Stimulated activated CD8-positive, alpha-beta memory T cell treated with anti-CD3 and anti-CD28 coated beads, Interleukin-4, amount 100 ng/mL, for 1 hour (primary cell): Measurements from ENCODE around the gene PIF1.
A peak's percentile ranks its signal among the peaks of the same experiment; 100 is the strongest.
"Not testable (repeated sequence)": the region's sequence is repeated elsewhere in the genome, so short reads cannot be mapped to it uniquely, and the experiment has no call there.

Experiments
- DNase-seq, 2 donors: peaks; one replicate each; pipeline ENCODE4 v3.0.0-alpha.2; 2020; ENCODE audit warnings: low read depth in 2 of 2, low spot score in 1 of 2

Gene PIF1

DNA sequence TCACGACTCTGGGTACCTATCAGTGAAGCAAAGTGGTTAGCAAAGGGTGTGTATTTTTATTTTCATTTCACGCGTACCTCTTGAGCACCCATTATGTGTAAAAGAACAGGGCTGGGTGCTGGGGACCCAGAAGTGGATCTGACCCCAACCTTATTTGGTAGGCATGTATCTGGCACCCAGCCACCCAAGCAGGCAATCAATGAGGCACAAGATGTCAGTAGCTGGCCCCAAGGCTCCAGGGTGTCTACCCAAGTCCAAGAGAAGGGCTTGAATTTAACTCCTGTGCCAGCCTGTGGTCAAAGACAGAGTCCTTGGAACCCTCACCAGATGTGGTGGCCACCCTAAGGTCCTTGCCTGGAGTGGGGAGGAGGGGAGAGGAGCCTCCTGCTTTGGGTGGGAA is 22.0 kb upstream of the PIF1 start:
- no peak for DNase-seq

DNA sequence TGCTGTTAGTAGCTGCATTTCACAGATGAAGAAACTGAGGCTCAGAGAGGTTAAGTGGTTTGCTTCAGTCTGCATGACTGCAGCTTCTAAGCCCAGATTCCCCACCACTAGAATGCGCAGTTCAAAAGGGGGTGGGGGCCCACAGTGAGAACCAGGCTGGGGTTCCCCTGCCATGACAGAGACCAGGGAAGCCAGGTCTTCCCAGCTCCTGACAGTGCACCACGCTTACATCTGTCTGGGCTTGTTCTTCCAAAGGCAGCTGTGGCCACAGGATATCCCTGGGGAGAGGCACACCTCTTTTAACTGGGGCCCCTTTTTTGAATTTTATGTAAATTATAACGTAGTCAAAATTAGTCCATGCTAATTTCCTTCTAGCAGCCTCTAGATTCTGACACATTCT is 21.6 kb upstream of the PIF1 start:
- no peak for DNase-seq

DNA sequence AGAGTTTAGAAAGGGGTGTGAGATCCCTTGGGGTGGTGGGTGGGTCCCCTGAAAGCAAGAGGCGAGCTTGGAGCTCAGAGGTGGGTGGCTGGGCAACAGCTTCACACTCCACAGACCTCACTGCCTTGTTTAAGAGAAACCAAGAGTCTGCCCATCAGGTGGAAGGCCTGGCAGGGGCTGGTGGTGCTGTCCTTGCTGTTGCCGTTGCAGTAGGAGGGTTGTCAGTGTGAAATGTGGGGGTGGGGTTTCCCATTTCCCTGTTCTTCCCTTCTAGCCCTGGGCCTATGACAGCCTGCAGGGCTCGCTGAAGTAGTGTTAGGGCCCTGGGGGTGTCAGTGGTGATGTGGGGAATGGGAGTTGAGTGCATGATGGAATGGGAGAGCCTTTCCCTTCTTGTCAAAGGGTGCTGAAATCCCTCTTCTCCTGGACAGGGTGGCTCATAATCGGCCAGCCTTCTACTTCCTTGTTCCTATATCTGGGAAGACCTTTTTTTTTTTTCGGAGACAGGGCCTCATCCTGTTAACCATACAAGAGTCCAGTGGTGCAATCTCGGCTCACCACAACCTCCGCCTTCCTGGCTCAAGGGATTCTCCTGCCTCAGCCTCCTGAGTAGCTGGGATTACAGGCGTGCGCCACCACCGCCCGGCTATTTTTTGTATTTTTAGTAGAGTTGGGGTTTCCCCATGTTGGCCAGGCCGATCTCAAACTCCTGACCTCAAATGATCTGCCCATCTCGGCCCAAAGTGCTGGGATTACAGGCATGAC is 20.6 kb upstream of the PIF1 start:
- DNase-seq, result no peak

- DNase-seq, result no peak
Measured at GRCh38 chr15:64845183-64845611, 19.8 kb upstream of the PIF1 start.

GRCh38 chr15:64844576-64845145 is 19.2 kb upstream of the PIF1 start:
- DNase-seq, result no peak

- no peak for DNase-seq
Measured at GRCh38 chr15:64843991-64844390, 18.5 kb upstream of the PIF1 start.

DNA sequence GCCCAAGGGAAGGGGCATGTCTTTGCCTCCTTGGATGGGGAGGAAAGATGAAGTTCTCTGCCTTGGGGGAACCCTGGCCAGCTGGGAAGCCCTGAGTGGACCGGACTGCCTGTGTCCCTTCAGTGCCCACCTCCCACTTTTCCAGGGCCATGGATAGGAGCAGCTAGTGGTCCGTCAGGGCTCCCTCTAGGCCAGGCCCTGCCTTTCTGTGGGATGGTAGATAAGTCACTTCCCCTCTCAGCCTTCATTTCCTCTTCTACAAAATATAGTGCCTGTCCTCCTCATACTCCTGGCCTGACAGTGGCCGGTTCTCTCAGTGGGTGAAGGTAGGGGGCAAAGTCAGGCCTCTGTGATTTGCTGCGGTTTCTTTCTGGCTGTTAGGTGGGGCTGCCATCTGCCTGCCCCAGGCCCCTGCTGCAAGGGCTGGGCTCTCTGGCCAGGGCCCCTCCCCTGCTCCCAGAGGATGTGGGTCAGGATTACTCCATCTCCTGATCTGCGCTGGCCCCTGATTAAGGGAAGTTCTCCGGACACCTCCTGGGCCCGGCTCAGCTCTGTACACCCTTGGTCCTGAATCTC is 17.6 kb upstream of the PIF1 start:
- DNase-seq, result no peak

DNA sequence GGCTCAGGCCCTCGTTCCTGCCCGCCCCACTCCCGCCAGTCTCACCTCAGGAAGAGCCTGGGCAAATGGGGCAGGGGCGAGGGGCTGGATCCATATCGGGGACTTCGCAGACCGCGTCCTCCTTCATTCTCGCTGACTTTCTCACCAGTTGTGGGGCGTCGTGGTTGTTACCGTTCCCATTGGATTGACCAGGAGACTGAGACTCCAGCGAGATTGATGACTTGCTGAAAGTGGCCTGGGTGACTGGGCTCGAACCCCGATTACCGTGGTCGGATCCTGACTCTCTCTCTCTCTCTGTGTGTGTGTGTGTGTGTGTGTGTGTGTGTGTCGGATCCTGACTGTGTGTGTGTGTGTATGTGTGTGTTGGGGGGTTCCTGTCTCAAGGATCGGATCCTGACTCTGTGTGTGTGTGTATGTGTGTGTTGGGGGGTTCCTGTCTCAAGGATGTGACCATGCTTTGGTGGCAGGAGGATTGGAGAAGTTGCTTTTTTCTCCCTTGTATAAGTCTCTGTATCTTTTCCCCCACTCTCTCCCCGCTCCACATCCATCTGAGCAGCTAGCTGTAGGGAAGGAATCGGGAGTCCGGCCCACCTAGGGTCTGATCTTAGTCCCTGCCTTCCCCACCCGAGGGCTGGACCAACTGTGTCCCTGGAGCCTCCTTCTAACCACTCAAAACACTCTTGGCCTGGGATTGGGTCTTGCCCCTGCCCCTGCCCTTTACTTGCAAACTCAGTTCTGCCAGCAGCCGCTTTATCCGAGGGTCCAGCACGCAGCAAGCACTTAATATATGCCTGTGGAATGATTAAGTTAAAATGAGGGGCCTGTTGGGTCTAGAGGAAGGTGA is 16.9 kb upstream of the PIF1 start:
- DNase-seq, result no peak

DNA sequence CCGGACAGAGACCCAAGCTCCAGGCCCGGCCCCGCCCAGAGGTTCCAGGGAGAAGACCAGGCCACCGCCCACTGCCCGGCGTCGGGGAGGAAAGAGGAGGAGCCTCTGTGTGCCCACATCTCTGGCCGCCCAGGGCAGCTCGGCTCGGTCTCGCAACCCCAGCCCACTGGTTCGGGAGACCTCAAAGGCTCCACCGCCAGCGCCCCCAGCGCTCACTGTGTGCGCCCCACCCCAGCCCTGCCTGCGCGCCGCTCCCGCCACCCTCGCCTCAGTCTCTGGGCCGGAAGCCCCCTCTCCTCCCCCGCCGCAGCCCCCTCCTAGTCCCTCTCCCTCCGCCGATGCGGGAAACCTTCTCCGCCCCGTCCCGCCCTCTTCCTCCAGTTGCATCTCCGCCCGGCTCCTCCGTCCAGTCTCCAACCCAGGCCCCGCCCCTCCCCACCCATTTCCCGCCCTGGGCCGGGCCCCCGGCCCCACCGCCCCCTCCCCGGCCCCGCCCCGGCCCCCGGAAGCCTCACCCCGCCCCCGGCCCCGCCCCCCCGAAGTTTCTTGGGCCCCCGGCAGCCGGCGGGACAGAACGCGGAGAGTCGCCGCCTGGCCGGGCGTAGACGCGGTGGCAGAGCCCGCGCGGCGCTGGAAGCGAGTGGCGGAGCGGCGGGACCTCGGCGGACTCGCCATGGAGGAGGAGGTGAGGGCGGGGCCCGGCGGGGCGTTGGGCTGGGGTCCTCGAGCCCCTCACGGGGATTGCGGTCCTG is 16.1 kb upstream of the PIF1 start, which contains the start of gene PLEKHO2:
TSS of gene PLEKHO2 (plus strand) at position 572 of the 752 bp plus-strand sequence. CDS start at position 674, 102 bp downstream.
- peak; percentile 77 to 78 for DNase-seq

- DNase-seq, result no peak
Measured at GRCh38 chr15:64841060-64841343, 15.6 kb upstream of the PIF1 start.

DNA sequence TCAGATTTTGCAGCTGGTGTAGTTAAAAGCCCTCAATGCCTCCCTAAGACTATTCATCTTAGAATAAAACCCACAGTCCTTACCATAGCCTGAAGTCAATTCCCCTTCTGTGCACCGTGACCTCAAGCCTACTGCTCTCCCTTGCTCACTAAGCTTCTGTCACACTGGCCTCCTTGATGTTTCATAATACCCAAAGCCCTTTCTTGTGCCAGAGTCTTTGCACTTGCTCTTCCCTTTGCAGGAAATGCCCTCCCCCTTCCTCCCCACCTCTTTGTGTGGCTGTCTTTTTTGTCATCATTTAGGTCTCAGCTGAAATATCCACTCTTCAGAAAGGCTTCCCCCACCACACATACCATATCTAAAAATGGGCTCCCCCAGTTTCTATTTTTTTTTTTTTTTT is 12.1 kb upstream of the PIF1 start:
- no peak for DNase-seq

- DNase-seq, result no peak
Measured at GRCh38 chr15:64836023-64836536, 10.6 kb upstream of the PIF1 start.

DNA sequence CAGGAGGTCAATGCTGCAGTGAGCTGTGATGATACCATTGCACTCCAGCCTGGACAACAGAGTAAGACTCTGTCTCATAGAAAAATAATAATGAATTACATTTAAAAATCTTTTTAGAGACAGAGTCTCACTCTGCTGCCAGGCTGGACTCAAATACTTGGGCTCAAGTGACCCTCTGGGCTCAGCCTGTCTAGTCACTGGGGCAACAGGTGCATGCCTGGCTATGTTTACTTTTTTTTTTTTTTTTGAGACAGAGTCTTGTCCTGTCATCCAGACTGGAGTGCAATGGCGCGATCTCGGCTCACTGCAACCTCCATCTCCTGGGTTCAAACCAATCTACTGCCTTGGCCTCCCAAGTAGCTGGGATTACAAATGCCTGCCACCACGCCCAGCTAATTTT is 8.2 kb upstream of the PIF1 start:
- DNase-seq, result no peak

- DNase-seq, result no peak
Measured at GRCh38 chr15:64828985-64829384, 3.5 kb upstream of the PIF1 start.

DNA sequence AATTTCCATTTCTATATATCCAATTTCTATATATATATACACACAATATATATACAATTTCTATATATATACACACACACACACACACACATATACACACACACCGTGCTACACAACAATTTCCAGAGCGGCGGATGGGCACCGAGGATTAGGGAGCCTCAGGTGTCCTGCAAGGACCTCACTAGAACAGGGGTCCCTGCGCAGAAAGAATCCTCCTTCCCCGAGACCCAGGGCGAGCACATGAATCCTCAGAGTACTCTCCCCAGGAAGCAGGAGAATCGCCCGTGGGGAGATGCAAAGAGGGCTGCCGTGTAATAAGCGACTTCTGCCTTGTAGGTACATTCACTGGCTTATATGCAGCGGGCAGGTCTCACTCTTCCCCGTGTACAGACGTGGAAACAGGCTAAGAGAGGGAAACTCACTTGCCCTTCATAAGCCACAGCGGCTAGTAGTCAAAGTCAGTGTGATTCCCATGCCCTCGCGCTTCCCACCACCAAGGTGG is 467 bp downstream of the PIF1 start:
- DNase-seq, result no peak

- DNase-seq, result no peak
Measured at GRCh38 chr15:64816452-64816851, 9.0 kb downstream of the PIF1 start.

DNA sequence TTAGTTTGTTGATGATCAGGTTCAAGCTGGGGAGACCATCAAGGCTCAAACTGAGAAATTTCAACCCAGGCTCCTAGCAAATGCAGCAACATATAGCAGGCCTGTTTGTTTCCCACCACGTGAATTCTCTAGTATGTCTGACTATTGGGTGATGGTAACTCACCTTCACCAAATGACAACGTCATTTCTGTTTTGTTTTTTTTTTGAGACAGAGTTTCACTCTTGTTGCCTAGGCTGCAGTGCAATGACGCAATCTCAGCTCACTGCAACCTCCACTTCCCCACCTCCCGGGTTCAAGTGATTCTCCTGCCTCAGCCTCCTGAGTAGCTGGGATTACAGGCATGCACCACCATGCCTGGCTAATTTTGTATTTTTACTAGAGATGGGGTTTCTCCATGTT is 10.5 kb downstream of the PIF1 start:
- not testable (repeated sequence) for DNase-seq

GRCh38 chr15:64814283-64814682 is 11.2 kb downstream of the PIF1 start:
- DNase-seq, result not testable (repeated sequence)

DNA sequence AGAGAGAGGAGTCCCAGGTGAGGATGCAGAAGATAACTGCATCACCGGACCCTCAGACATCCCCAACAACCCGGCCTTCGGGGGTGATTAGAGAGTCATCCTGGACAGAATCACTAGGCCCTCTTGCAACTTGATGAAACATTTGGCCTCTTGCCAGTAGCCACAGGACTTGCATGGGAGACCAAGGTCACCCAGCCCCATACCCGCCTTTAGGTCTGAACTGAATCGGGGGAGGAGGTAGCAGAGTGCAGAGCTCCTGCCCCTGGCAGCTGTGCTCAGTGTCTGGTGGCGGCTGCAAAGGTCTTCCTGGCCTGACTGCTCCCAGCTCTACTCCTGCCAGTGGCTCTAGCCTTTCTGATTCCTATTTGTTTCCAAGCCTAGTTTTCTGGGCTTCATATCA is 12.4 kb downstream of the PIF1 start:
- no peak for DNase-seq

DNA sequence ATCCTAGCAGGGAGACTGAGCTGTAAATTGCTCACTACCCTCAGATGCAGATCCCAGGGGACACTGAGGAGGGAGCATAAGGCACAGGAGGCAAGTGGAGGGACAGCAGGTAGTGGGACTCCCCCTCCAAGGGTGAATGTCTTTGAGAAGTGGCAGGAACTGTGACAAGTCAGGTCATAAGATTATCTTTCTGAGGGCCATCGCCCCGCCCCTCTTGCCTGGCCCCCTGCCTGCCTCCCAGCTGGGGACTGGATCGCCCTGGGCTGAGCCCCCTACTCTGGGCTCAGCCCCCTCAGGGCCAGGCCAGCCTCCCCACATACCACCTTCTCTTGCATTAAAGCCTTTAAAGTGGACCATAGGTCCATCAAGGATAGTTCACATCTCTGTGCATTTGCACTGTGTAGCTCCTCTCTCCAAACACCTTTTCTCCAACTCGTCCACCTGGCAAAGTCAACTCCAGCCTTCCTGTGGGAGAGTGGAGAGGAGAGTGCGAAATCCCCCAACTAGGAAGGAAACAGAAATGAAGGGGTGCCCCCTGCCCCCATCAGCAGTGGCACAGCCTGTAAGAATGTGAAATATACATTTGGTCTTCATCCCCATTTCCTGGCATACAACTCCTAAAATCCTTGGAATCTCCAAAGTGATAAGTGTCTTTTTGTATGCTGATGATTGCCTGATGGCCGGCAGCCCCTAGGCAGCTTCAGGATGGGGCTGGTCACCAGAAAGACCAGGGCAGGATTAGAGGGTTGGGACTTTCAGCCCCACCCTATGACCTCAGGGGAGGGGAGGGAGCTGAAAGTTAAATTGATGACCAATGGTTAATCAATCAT is 14.7 kb downstream of the PIF1 start:
- no peak for DNase-seq
